D341Med (cell line): Measurements from ENCODE around the gene ABCC2.

Experiments used
- DNase-seq: peaks from one replicate; pipeline ENCODE4 v3.0.0; 2012; ENCODE audit warnings: low spot score

The ABCC2 gene

GRCh38 chr10:99775850-99776249 lies 6.6 kb upstream of the ABCC2 start:
- DNase-seq, result no peak

GRCh38 chr10:99777918-99778714 lies 4.3 kb upstream of the ABCC2 start:
- no peak for DNase-seq

GRCh38 chr10:99779335-99779734 lies 3.1 kb upstream of the ABCC2 start:
- no peak for DNase-seq

DNA sequence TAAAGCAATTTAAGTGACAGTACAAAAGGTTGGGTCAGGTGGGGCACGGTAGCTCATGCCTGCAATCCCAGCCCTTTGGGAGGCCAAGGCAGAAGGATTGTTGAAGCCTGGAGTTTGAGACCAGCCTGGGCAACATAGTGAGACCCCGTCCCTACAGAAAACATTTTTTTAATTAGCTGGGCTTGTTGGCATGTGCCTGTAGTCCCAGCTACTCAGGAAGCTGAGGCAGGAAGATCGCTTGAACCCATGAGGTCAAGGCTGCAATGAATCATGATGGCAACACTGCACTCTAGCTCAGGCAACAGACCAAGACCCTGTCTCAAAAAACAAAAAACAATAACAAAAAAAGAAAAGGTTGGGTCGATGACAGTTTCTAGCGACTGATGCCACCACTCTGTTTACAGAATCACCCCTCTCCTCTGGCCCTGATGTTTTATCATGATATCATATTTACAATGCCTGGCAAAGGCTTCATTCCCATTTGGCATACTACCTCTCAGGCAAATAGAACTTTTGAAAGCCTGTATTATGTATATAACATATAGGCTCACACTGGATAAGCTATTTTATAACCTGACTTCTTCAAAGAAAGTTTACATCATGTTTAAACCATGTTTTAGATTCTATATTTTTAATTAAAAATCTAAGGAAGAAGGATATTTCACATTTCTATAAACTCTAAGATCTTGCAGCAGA lies 558 bp upstream of the ABCC2 start:
- no peak for DNase-seq

- DNase-seq, result no peak
Measured at GRCh38 chr10:99784016-99784726, 1.7 kb downstream of the ABCC2 start.

DNA sequence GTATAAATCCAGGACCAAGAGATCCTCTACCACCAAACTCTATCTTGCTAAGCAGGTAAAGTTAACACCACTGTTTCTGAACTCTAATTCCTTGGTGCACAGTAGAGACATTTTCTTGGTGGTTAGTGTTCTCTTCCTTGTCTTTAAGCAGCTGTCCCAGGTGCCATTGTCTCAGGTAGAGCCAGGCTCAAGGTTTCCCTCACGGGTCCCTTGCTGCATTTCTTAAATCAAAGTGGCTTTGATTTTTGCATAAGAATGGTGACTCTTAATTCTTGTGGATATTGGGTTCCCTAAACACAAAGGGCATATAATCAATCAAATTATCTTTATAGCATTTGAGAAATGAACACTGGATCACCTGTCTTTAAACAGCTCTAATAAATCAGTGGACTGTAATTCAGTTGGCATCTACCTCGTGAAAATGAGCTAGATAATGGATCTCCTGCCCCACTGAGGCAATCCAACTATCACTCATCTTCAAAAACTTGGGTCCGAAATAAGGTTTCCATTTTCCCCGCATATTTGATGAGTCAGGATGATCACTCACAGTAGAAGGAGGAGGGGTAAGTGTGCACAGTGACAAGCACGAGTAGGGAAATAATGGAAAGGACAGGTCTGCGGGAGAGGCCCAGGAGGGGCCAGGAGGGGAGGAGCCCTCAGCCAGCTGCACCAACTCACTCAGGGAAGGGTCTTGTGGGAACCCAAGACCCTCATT lies 2.4 kb downstream of the ABCC2 start:
- DNase-seq, result no peak

GRCh38 chr10:99785646-99786045 lies 3.2 kb downstream of the ABCC2 start:
- DNase-seq, result no peak

GRCh38 chr10:99787311-99787710 lies 4.9 kb downstream of the ABCC2 start:
- no peak for DNase-seq

DNA sequence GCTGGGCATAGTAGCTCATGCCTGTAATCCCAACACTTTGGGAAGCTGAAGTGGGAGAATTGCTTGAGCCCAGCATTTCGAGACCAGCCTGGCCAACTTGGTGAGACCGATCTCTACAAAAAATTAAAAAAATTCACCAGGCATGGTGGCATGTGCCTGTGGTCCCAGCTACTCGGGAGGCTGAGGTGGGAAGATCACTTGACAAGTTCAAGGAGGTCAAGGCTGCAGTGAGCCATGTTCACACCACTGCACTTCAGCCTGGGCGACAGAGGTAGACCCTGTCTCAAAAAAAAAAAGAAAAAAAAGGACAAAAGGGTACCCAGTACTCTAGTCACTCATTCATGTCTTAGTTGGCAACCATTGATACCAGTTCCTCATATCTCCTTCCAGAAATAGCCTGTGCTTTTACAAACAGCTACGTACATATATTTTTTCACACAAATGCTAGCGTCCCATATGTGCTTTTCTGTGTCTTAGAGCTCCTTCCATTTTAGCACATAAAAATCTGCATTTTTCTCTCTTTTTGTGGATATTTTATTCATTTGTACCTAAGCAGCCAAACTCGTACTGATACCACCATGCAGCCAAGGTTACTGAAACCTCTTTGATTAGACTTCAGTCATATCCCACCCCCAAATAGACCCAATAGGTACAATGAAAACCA lies 5.5 kb downstream of the ABCC2 start:
- DNase-seq, result no peak

GRCh38 chr10:99788598-99789256 lies 6.3 kb downstream of the ABCC2 start:
- no peak for DNase-seq

DNA sequence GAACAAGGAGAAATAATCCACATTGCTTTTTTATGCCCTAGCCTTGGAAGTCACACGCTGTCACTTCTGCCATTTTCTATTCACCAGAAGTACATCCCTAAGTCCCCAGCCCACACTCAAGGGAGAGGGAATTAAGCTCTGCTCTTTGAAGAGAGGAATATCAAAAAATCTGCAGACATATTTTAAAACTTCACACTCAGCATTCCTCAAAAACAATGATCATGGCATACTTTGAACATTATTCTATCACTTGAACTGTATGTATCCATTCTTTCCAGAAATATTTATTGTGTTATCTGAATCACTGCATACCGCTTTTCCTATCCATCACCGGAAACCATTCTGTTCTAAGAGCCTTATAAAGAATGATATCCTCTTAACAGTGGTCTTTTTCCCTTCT lies 9.4 kb downstream of the ABCC2 start:
- DNase-seq, result no peak

DNA sequence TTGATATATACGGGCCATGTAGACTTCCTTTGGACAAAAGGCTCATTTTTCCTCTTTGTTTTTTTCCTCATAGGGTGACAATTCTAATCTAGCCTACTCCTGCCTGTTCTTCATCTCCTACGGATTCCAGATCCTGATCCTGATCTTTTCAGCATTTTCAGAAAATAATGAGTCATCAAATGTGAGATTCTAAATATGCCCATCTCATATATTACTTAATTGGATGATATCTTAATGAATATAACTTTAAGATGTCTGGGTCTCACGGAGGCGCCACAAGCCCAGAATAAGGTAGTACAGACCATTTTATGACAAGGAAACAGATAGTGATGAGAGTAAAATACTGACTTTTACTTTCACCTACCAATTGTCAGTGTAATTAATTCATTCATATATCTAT lies 11.4 kb downstream of the ABCC2 start:
- DNase-seq, result no peak

DNA sequence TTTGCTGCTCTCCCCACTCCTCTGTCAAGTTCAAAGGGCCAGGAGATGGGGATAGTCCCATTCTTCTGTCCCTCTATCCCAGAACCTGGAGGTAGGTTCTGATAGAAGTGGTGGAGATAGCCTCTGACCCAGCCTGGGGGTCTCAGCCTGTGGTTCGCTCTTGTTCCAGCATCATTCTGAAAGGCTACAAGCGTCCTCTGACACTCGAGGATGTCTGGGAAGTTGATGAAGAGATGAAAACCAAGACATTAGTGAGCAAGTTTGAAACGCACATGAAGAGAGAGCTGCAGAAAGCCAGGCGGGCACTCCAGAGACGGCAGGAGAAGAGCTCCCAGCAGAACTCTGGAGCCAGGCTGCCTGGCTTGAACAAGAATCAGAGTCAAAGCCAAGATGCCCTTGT lies 14.5 kb downstream of the ABCC2 start:
- DNase-seq, result no peak

GRCh38 chr10:99798031-99798430 lies 15.6 kb downstream of the ABCC2 start:
- no peak for DNase-seq

DNA sequence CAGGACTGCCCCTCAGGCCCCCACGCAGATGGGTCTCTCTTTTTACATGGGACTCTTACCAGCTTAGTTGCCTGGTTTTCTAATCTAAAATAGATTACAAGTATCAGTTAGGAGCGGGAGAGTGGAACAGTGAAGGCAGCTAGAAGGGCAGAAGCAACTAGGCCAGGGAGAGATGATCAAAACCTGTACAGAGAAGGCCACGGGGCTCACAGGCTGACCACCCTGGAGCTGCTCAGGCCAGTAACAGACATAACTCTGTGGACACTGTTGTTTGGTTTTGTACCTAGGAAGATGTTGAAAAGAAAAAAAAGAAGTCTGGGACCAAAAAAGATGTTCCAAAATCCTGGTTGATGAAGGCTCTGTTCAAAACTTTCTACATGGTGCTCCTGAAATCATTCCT lies 16.5 kb downstream of the ABCC2 start:
- no peak for DNase-seq

DNA sequence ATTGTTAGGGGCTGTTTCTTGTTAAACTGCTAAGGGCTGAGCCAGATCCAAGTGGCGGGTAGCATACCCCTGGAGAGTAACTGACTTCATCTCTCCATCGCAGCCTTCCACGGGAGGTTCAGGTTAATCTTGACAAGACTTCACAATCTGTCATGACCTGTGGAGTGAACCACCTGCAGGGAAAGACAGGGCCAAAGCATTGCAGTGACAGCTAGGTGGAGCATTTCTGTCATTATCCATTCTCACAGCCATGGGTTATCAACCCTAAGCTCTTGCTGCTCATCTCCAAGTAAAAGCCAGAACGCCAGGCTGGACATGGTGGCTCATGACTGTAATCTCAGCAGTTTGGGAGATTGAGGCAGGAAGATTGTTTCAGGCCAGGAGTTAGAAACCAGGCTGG lies 17.2 kb downstream of the ABCC2 start:
- DNase-seq, result no peak

GRCh38 chr10:99804471-99804870 lies 22.0 kb downstream of the ABCC2 start:
- DNase-seq, result no peak

- no peak for DNase-seq
Measured at GRCh38 chr10:99805190-99805589, 22.8 kb downstream of the ABCC2 start.

GRCh38 chr10:99806091-99806490 lies 23.7 kb downstream of the ABCC2 start:
- DNase-seq, result no peak

DNA sequence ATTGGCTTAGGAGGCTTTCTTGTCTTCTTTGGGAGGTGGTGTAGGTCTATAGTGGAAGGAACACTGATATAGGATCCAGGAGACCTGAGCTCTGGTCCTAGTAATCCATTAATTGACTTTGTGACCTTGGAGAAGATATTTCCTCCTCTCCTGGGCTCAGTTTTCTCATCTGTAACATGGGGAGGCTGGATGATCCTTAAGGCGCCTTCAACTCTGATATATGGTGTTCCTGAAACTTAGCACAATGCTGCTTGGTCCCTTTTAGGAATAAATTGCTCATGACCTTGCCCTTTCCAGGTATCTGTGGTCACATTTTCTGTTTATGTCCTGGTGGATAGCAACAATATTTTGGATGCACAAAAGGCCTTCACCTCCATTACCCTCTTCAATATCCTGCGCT lies 25.3 kb downstream of the ABCC2 start:
- DNase-seq, result no peak

GRCh38 chr10:99808270-99808669 lies 25.8 kb downstream of the ABCC2 start:
- DNase-seq, result no peak
